Fibroblast of skin of scalp (primary cell): ENCODE measurements around the gene LIPE.

Experiments used
- DNase-seq: peaks from one replicate; pipeline ENCODE4 v3.0.0-alpha.2; 2013

The LIPE gene

DNA sequence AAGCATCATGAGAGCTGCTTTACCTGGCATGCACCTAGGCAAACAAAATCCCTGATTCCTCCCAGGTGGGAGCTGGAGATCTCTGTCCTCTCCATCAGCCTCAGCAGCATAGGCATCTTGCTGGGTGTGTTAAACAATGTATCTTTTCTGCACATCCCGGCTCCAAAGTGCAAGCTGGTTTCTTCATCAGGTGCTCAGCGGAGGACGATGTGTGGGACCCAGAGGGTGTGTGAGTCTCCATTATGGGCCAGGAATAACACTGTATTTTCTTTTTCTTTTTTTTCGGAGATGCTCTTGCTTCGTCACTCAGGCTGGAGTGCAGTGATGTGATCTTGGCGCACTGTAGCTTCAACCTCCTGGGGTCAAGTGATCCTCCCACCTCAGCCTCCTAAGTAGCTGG lies 47.0 kb downstream of the LIPE start:
- no peak for DNase-seq

DNA sequence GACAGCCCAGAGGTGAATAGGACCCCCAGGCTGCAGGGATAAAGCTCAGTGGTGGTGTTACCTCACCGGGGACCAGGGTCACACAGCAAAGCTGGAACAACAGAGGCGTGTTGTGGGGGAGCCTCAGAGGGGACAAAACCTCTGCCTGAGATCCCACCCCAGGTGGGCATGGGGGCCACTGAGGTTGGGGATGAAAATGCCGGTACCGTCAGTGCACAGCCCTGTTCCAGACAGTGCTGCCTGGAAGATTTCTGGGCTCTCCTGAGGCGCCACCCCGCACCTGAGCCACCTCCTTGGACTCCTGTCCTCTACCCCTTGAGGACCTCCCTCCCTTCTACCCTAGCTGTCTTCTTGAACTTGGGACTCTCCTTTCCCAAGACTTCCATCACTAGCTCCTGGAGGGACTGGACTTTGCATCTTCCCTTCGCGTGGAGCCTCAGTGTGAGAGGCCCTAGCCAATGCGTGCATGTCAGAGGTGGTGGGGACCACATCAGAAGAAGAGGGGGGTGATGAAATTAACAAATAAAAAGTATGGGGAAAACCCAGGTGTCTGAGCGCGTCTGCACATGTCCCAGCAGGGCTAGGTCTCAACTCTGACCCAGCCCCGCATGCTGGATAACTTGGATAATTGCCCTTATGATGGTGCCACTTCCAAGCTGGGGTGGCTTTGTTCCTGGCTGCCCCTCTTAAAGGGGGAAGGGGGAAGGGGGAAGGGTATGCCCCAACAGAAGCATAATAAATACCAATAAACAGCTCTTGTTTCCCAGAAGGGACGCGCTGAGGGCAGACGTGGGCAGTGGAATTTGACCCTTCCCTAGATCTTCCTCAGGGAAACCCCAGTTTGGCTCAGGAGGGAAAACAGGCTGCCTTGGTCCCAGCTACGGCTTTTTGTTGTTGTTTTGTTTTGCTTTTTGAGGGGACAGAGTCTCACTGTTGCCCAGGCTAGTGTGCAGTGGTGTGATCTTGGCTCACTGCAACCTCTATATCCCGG lies 48.7 kb downstream of the LIPE start:
- DNase-seq, result no peak

DNA sequence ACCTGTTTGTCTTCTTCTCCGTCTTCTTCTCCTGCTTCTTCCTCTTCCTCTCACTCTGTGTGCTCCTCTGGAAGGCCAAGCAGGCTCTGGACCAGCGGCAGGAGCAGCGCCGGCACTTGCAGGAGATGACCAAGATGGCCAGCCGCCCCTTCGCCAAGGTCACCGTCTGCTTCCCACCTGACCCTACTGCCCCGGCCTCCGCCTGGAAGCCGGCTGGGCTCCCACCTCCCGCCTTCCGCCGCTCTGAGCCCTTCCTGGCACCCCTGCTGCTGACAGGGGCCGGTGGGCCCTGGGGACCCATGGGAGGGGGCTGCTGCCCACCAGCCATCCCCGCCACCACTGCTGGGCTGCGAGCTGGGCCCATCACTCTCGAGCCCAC lies 51.0 kb downstream of the LIPE start:
- DNase-seq, result no peak

DNA sequence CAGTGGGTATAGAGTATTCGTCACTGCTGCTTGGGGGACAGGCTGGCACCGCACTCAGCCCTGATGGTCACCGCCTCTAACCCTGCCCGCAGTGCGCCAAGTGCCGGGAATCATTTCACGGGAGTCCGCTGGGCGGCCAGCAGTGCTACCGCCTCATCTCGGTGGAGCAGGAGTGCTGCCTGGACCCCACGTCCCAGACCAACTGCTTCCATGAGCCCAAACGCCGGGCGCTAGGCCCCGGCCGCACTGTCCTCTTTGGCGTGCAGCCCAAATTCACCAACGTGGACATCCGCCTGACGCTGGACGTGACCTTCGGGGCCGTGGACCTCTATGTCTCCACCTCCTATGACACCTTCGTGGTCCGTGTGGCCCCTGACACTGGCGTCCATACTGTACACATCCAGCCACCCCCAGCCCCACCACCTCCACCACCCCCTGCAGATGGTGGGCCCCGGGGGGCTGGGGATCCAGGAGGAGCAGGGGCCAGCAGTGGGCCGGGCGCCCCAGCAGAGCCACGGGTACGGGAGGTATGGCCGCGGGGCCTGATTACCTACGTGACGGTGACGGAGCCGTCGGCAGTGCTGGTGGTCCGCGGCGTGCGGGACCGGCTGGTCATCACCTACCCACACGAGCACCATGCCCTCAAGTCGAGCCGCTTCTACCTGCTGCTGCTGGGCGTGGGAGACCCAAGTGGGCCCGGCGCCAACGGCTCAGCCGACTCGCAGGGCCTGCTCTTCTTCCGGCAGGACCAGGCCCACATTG lies 51.6 kb downstream of the LIPE start:
- no peak for DNase-seq

DNA sequence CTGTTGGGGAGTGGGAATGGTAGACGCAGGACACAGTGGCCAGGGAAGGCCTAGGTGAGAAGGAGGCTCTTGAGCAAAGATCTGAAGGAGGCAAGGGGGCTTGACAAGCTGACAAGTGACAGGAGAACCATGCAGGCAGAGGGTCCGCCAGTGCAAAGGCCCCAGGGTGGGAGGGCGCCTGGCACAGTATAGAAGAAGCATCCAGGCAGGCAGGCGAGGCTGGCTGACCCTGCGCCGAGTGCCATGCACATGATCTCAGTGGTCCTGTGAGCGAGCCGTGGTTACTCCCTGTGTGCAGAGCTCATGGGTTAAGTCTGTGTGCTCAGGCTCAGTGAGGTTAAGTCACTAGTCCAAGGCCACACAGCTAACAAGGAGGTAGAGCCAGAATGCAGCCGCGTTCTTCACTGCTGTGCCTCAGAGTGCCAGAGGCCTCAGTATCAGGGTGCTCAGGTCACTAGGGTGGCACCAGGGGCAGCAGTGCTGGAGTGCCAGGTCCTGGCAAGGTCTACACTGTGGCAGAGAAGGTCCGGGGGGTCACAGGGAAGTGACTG lies 52.3 kb downstream of the LIPE start:
- DNase-seq, result no peak

DNA sequence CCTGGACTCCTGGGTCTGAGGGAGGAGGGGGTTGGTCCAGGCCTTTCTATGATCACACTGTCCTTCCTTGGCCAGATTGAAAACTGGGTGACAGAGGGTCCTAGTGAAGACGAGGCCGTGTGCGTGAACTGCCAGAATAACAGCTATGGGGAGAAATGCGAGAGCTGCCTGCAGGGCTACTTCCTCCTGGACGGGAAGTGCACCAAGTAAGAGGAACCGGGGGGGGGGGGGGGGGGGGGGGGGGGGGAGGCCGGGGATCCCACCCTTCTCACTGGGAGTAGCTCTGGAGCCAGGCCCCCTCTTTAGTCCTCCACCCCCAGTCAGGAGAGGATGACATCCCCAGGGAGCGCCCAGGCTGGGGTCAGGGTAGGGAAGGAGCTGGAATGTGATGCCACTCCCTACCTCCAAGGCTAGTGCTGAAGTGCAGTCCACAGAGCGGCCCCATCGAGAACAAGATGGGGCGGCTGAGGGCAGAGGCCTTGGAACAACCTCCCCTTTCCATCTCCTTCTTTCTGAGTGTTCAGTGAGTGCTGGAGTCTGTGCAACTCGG lies 56.5 kb downstream of the LIPE start:
- DNase-seq, result no peak

DNA sequence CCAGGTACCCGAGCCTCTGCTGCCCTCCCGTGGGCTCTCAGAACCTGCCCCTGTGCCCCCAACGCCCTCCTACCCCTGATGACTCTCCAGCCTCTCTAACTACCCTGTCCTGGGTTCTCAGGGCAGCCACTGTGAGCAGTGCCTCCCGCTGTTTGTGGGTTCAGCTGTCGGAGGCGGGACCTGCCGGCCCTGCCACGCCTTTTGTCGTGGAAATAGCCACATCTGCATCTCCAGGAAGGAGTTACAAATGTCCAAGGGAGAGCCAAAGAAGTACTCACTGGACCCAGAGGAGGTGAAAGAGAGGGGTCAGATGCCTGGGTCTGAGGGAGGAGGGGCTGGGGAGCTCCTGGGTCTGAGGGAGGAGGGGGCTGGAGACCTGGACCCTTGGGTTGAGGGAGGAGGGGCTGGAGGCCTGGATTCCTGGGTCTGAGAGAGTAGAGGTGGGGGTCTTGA lies 57.1 kb downstream of the LIPE start:
- no peak for DNase-seq

DNA sequence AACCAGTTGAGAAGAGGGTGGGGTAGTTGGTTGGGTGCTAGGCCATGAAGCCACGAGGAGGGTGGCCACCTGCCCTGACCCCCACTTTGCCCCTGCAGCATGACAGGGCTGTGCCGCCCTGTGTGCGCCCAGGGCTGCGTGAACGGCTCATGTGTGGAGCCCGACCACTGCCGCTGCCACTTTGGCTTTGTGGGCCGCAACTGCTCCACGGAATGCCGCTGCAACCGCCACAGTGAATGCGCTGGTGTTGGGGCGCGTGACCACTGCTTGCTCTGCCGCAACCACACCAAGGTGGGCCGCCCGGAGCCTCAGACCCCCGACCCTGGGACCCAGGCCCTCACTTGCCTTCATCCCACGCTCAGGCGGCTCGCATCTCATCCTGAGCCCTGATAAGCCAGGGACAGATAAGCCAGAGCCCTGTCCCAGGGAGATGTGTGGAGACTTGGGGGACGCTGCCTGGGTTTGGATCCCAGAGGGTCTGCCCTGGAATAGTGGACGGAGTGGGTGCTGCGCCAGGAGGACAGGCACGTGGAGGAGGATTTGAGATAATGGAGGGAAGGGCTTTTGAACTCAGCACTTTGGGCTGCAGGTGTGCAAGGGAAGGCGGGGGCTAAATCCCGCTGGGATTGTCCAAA lies 57.6 kb downstream of the LIPE start:
- DNase-seq, result no peak

DNA sequence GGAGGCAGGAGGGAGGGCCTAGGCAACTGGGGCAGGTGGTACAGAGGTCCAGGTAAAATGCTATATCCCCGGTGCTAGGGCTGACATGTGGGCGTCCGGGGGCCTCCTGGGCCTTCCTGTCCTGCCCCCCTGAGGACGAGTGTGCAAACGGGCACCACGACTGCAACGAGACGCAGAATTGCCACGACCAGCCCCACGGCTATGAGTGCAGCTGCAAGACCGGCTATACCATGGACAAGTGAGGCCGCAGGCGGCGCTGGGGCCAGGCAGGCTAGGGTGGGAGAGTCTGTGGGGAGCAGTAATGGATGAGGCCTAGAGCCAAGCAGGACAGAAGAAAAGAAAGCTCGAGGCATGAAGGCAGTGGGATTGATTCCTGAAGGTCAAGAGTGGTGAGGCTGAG lies 58.4 kb downstream of the LIPE start:
- DNase-seq, result no peak

DNA sequence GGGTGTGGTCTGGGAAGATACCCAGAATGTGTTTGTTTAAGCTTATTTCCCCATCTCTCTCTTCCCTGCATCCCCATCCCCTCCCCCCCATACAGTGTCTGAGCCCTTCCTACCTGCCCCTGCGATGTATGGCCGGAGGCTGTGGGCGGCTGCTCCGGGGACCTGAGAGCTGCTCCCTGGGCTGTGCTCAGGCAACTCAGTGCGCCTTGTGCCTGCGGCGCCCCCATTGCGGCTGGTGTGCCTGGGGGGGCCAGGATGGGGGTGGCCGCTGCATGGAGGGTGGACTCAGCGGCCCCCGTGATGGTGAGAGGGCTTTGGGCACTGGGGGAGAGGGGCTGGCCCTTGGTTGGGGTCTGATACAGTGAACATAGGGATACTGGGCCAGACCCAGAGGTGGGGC lies 58.8 kb downstream of the LIPE start:
- no peak for DNase-seq

DNA sequence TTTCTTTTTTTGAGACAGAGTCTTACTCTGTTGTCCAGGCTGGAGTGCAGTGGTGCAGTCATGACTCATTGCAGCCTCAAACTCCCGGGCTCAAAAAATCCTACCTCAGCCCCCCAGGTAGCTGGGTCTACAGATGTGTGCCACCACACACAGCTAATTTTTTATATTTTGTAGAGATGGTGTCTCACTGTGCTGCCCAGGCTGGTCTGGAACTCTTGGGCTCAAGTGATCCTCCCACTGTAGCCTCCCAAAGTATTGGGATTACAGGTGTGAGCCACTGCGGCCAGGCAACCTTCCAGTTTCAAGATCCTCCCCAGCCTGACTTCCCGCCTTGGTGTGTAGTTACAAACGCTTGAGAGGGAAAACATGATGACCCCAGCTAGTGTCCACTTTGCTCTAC lies 59.3 kb downstream of the LIPE start:
- no peak for DNase-seq

DNA sequence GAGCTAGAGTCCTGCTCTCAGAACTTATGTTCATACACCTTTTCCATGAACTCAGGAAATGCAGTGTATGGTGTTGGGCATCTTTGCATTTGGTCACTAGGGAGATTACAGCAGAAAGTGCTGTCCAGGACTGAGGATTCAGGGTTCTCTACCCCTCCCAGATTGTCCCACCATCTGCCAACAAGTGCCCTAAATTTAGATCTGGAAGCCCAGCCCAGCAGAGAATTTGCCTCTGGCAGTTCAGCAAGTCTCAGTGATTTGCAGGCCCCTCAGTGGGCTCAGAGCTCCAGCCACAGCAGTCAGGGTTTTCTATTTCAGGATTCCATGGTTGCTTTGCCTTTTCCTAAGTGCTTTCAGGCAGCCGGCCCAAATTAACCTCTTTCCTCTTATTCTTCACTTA lies 60.5 kb downstream of the LIPE start:
- DNase-seq, result no peak

DNA sequence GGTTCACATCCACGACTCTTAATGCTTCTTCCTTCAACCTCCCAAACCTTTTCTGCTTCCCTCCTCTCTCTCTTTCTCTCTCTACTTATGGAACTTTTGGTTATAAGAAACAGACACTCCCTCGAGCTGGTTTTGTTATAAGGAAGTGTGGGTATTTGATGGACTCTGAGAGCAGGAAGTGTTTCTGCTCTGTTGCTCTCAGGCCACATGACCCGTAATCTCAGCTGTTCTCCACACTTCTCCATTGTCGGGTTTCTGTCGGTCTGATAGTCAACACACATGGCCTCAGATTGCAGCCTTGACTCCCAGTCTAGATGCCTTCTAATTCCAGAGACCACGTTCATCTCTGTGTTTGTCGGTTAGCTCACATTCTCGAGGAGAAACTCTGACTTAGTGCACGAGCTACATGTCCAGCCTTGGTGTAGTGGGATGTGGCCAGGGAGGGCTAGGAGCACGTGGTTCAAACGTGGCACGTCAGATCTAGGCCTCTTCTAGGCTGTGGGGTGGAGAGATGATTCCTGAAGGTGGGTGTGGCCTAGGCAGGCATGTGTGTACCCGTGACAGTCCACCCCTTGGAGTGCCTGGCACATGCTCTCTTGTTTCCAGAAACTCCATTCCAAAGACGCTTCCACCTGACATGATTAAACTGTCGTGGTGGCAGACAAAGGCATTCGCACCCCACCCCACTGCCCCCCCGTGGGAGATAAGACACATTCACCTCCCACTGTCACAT lies 63.4 kb downstream of the LIPE start:
- DNase-seq, result no peak

DNA sequence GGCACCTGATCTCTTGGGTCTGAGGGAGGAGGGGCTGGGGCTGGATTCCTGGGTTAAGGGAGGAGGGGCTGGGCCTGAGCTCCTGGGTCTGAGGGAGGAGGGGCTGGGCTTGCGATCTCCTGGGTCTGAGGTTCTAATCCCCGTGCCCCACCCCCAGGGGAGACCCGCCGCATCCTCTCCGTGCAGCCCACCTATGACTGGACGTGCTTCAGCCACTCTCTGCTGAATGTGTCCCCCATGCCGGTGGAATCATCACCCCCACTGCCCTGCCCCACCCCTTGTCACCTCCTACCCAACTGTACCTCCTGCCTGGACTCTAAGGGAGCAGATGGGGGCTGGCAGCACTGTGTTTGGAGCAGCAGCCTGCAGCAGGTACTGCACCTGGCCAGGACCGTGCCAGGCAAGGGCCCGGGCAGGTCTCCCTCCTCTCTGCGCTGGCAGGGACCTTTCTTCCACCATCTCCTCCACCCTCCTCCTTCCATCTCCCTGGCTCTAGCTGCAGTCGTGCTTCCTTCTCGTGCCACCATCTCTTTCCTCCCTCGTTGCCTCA lies 64.2 kb downstream of the LIPE start:
- no peak for DNase-seq

DNA sequence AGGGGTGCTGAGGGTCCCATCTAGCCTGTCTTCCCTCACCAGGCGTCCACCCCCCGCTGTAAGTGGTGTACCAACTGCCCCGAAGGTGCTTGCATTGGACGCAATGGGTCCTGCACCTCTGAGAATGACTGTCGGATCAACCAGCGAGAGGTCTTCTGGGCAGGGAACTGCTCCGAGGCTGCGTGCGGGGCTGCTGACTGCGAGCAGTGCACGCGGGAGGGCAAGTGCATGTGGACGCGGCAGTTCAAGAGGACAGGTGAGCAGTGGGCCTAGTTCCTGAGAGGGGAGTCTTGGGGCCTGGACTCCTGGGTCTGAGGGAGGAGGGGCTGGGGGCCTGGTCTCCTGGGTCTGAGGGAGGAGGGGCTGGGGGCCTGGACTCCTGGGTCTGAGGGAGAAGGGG lies 64.8 kb downstream of the LIPE start:
- no peak for DNase-seq

DNA sequence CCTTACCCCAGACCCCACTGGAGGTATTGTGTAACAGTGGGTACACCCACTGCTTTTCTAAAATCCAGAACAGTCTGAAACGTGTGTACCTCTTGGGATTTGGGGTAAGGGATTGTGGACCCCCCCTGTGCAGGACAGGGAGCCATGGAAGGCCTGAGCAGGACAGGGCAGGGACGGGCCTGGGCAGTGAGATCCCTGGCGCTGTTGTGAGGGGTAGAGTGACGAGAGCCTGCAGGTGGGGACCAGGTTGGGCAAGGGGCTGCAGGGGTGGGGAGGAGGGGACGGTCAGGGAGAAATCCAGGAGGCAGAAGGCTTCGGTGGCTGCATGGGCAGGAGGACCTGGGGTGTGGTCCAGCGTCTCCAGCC lies 65.7 kb downstream of the LIPE start:
- no peak for DNase-seq

DNA sequence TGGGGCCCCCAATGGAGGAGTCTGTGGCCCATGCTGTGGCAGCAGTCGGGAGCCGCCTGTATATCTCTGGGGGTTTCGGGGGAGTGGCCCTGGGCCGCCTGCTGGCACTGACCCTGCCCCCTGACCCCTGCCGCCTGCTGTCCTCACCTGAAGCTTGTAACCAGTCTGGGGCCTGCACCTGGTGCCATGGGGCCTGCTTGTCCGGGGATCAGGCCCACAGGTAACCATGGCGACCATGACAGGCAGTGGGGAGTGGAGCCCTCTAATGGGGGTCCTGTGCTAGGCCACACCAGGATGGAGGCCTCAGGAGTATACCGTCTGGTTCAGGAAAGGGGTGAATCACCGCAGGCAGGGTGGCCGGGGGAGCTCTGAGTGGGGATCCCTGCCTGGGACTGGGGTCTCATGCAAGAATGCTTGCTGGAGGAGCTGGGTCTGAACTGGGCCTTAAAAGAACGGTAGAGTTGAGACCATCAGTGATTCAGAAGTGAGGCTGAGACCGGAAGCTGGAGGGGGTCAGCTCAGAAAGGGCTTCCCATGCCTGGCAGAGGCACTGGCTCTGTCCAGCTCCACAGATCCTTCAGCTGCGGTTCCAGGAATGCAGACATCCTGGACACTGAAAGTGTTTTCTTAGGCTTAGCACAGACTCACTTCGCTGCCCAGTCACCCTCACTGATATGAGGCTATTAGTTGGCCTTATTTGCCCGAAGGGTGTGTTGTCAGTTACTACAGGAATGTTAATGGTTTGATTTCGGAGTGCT lies 66.2 kb downstream of the LIPE start:
- DNase-seq, result no peak

DNA sequence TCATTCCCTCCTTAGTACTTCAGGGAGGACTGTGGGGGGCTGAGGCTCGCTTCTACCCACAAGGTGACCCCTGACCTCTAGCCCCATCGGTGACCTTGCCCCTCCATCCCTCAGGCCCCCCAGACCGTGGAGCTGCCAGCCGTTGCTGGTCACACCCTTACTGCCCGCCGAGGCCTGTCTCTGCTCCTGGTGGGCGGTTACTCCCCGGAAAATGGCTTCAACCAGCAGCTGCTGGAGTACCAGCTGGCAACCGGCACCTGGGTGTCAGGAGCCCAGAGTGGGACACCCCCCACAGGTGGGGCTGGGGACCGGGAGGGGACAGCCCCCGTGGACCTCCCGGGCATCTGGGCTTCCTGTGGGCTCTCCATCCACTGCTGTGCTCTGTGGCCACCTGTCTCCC lies 69.9 kb downstream of the LIPE start:
- no peak for DNase-seq

DNA sequence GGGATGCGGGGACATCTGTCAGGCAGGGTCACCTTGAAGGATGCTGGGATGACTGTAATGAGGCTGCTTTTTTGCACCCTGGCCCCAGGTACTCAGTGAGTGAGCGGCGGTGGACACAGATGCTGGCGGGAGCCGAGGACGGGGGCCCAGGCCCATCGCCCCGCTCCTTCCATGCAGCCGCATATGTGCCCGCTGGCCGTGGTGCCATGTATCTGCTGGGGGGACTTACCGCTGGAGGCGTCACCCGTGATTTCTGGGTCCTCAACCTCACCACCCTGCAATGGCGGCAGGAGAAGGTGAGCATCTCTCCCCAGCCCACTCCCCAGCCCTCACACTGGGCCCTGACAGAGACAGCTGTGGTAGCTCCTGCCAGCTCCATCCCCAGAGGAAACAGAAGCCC lies 70.5 kb downstream of the LIPE start:
- no peak for DNase-seq

DNA sequence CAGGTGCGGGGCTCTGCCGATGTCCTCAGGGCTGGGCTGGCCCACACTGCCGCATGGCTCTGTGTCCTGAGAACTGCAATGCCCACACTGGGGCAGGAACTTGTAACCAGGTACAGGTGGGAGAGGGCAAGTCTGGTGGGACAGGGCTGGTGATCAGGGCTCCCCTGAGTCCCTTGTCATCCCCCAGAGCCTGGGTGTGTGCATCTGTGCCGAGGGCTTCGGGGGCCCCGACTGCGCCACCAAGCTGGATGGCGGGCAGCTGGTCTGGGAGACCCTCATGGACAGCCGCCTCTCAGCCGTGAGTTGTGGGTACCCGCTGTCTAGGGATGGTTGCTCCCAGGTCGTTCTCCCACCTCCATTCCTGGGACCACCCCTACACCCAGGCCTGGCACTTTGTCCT lies 71.3 kb downstream of the LIPE start:
- no peak for DNase-seq
